GM12874 (cell line): ENCODE measurements around the gene CD226.

Experiments
- TF ChIP-seq, protein P1 (sequence below): IDR thresholded peaks from 2 replicates; pipeline ENCODE4 v1.5.1; 2011; ENCODE audit warnings: low read depth, mild to moderate bottlenecking, control low read depth, low read length, moderate library complexity; ENCODE audit not compliant: insufficient read depth

CD226 gene

DNA sequence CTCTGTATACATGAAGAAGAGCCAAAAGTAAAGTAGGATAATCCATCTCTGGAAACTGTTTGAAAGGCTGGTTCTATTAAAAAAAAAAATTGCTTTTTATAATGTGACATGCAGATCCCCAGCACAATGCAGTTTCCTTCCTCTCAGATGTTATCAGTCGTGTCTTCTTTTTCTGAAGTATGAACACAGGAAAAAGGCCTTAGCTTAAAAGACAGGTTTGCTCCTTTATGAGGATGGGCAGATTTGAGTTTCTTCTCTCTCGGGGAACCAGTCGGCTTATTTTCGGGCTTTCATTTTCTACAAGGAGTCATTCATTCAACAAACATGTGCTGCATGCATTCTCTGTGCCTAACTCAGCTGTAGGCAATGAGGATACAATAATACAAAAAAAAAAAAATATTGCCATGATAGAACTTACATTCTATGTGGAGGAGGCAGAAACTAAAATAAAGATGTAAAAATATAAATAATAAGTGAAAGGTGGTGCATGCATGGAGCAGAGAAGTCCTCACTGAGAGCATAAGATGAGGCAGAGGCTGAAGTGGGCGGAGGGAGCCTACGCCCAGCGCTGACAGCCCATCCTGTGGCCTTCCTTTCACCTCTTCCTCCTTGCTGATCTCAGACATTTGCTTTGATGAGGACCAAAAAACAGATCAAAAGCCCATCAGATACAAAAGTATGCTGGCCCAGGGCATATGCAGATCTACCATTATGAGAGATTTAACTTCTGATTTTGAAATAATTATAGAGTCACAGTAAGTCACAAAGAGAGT, at the start of gene CD226:
Gene CD226, minus strand, starts transcription at position 513 of the 773 bp plus-strand sequence. Its CDS starts 467 bp downstream, at position 46.
- TF ChIP-seq, protein P1, sequence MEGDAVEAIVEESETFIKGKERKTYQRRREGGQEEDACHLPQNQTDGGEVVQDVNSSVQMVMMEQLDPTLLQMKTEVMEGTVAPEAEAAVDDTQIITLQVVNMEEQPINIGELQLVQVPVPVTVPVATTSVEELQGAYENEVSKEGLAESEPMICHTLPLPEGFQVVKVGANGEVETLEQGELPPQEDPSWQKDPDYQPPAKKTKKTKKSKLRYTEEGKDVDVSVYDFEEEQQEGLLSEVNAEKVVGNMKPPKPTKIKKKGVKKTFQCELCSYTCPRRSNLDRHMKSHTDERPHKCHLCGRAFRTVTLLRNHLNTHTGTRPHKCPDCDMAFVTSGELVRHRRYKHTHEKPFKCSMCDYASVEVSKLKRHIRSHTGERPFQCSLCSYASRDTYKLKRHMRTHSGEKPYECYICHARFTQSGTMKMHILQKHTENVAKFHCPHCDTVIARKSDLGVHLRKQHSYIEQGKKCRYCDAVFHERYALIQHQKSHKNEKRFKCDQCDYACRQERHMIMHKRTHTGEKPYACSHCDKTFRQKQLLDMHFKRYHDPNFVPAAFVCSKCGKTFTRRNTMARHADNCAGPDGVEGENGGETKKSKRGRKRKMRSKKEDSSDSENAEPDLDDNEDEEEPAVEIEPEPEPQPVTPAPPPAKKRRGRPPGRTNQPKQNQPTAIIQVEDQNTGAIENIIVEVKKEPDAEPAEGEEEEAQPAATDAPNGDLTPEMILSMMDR = no peak

DNA sequence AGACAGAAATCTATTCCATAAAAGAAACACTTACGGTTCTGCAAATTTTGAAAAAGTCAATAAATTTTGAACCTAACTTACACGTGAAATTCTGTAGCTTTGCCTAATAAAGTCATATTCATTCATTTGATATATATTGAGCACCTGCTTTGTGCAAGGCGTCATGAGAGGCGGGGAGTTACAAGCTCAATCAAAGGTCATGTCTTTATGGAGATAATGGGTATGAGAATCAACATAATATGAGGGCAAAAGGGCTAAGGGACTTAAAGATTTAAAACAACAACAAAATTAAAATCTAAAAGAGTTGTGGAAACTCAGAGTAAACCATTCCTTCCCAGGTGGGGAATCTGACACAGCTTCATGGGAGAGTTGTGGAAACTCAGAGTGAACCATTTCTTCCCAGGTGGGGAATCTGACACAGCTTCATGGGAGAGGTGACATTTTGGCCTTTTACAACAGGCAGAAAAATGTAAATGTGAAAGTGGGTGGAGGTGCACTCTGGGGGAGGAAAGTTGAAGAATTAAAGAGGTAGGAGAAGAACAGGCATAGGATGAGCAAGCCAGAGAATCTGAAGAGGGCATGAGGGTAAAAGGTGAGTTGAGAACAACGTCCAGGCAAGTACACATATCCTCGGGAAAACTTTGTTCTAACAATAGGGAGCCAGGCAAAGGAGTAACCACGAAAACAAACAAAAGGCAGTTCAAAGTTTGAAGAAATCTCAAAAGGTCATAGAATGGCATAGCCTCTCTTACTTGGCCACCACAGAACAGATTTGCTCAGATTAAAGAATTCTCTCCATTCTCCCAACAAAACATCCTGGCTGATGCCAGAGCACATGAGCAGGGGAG, 49.5 kb upstream of the CD226 start:
- TF ChIP-seq, protein P1 = no peak

DNA sequence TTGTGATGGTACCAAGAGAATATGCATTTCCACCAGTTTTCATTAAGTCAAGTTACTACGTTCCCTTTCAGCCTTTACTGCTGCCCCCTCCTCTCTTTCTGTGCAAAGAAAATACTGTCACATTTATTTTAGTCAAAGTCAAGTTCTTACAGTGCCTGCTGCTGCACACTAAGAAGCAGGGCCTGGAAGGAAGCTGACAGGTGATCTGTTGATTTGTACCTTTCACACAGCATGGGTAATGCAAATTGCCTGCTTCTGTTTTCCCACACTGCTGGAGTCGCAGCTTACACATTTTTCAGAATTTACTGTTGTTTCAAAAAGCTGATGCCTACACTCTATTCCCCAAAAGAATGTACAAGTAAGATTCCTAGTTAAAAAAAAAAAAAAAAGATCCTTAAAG, 48.7 kb upstream of the CD226 start:
- TF ChIP-seq, protein P1 = no peak

DNA sequence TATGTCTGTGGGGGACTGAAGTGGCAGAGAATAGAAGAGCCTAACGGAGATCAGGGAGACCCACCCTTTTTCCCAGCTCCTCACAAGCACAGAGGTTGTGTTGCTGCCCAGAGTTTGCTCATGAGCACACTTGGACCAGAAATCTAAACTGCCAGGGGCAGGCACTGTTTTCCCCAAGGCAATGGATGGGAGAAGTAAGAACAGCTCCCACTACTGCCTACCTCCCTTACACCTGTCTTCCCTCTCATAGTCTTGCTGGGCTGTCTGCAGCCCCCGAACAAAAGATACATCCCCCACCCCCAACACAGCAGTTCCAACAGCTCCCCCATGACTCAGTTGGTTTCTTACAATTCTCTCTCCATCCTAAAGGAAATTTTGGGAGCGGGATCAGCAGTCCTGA, 48.1 kb upstream of the CD226 start:
- TF ChIP-seq, protein P1 = no peak

DNA sequence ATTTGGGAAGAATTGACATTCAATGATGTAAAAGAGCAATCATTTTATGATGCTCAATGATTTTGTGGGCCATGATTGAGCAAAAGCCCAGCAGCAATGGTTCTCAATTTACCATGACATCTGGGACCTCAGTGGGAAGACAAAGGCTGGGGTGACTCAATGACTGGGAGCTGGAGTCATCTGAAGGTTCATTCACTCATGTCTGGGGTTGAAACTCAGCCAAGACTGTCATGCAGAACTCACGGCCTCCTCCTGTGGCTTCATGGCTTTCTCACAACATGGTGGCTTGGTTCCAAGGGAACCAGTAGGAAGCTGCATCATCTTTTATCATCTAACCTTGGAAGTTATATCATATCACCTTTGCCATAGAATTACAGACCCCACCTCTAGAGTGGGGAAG, 45.1 kb upstream of the CD226 start:
- TF ChIP-seq, protein P1 = no peak

DNA sequence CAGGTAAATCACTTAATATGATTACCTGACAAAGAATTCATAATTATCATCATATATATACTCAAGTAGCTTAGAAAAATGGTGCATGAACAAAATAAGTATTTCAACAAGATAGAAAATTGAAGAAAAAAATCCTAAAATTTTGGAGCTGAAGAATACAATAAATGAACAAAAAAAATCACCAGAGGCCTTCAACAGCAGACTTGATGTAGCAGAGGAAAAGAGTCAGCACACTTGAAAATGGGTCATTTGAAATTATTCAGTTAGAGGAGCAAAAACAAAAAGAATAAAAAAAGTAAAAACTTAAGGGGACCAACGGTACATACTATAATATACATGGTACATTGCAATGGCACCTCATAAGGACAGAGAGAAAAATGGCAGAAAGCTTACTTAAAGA, 40.2 kb upstream of the CD226 start:
- TF ChIP-seq, protein P1 = no peak

DNA sequence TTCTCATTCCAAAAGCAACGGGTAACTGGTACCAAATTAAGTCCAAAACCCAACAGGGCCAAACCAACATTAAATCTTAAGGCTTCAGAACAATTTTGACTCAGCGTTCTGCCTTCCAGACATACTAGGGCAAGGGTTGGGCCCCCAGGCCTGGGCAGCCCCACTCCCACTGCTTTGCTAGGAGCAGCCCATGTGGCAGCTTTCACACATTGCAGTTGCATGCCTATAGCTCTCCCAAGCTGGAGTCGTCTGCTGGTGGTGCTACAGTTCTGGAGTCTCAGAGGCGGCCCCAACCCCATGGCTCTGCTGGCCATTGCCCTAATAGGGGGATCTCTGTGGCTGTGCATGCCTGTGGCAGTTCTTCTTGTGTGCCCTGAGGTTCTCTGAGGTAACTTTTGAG, 37.6 kb upstream of the CD226 start:
- TF ChIP-seq, protein P1 = no peak
